HG02943 (cell line): Measurements from ENCODE around the gene CFHR2.
"Not testable (repeated sequence)": the region's sequence is repeated elsewhere in the genome, so short reads cannot be mapped to it uniquely, and the experiment has no call there.

Experiments
- ATAC-seq: cut with Tn5 transposase; IDR thresholded peaks from one replicate; pipeline ENCODE4 v1.9.1; 2021; ENCODE audit warnings: mild to moderate bottlenecking, low read depth, moderate library complexity; ENCODE audit not compliant: unreplicated experiment

The CFHR2 gene

GRCh38 chr1:196943568-196943967, at the start of gene CFHR2:
TSS of gene CFHR2 (plus strand) at chr1:196943738. CDS start at chr1:196943881, 143 bp downstream.
- ATAC-seq: not testable (repeated sequence)

- ATAC-seq: no peak
These were observed 47.2 kb upstream of the CFHR2 start for GRCh38 chr1:196896355-196896754.

- no peak for ATAC-seq
These were observed 46.2 kb upstream of the CFHR2 start for GRCh38 chr1:196897158-196897828.

GRCh38 chr1:196902344-196902743, 41.2 kb upstream of the CFHR2 start:
- ATAC-seq: no peak

DNA sequence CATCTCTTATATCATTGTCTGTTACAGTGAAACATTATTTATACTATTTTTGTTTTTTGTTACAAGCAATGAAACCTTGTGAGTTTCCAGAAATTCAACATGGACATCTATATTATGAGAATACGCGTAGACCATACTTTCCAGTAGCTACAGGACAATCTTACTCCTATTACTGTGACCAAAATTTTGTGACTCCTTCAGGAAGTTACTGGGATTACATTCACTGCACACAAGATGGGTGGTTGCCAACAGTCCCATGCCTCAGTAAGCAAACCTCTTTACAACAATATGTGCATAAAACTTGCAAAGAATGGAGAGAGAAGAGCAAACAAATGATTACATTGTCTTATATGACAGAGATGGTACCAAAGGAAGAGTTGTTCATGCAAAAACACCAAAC, 33.3 kb upstream of the CFHR2 start:
- ATAC-seq: no peak

DNA sequence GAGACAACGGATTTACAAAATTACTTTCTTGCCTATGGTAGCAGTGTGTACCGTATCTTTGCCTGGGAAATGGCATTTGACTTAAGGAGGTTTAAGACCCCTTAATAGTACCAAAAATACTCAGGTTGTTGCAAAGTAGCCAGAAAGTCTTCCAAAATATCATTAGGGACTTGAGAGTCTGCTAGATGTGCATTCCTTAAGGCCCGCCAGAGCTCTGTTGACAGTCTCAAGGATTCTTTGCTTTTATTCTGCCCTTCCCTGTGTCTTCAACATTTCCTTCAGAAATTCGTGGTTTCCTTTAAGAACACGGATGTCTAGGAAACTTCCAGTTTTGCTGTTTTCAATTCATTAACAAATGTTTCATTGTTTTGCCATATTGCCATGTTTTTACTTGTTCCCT, 31.3 kb upstream of the CFHR2 start:
- not testable (repeated sequence) for ATAC-seq

GRCh38 chr1:196926839-196927238, 16.7 kb upstream of the CFHR2 start:
- ATAC-seq: not testable (repeated sequence)

GRCh38 chr1:196932853-196933252, 10.7 kb upstream of the CFHR2 start:
- ATAC-seq: not testable (repeated sequence)

DNA sequence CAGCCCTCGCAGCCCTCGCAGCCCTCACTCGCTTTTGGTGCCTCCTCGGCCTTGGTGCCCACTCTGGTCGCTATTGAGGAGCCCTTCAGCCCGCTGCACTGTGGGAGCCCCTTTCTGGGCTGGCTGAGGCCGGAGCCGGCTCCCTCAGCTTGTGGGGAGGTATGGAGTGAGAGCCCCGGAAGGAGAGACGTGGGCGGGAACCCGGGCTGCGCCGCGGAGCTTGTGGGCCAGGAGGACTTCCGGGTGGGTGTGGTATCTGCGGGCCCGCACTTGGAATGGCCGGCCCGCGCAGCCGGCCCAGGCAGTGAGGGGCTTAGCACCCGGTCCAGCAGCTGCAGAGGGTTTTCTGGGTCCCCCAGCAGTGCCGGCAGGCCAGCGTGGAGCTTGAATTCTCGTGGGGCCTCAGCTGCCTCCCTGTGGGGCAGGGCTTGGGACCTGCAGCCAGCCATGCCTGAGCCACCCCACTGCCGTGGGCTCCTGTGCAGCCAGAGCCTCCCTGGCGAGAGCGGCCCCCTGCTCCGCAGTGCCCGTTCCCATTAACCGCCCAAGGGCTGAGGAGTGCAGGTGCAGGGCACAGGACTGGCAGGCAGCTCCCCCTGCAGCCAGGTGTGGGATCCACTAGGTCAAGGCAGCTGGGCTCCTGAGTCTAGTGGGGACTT, 9.9 kb upstream of the CFHR2 start:
- no peak for ATAC-seq

- ATAC-seq: not testable (repeated sequence)
These were observed 2.1 kb upstream of the CFHR2 start for GRCh38 chr1:196941474-196941873.

- ATAC-seq: peak; percentile 51
These were observed 8.3 kb downstream of the CFHR2 start for GRCh38 chr1:196951711-196952394.

DNA sequence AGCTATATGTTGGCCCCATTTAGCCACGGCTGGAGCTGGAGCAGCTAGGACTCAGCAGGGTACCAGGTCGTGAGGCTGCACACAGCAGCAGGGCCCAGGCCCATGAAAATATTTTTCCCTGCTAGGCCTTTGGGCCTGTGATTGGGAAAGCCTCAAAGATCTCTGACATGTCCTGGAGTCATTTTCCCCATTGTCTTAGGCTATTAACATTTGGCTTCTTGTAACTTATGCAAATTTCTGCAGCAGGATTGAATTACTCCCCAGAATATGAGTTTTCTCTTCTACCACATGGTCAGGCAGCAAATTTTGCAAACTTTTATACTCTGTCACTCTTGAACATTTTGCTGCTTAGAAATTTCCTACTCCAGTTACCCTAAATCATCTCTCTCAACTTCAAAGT, 11.2 kb downstream of the CFHR2 start:
- no peak for ATAC-seq

GRCh38 chr1:196955926-196956325, 12.4 kb downstream of the CFHR2 start:
- no peak for ATAC-seq

GRCh38 chr1:196960854-196961253, 17.3 kb downstream of the CFHR2 start:
- ATAC-seq: no peak

GRCh38 chr1:196970182-196970581, 26.6 kb downstream of the CFHR2 start:
- no peak for ATAC-seq

DNA sequence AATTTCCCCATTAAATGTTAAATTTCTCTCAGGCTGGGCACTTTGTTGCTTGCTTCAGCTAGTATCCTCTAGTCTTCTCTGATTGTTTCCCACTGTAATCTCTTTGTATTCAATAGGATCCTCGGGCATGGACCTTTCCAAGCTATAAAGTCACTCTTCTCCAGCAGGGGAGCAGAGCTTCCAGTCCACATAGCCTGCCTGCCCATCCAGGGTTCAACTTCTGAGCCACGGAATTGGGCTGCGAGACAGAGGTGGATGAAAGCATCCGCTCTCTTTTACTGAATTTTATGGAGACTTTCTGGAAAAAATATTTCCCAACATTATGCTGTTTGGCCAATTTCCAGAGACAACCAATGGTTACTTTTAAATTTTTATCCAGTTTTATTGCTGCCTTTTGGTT, 32.7 kb downstream of the CFHR2 start:
- no peak for ATAC-seq

- ATAC-seq: no peak
These were observed 33.7 kb downstream of the CFHR2 start, which contains the start of gene CFHR5 for GRCh38 chr1:196977278-196977677. TSS of gene CFHR5 (plus strand) at chr1:196977556. CDS start at chr1:196977665, 109 bp downstream.

GRCh38 chr1:196980859-196981258, 37.3 kb downstream of the CFHR2 start:
- no peak for ATAC-seq

- ATAC-seq: not testable (repeated sequence)
These were observed 38.7 kb downstream of the CFHR2 start for GRCh38 chr1:196982247-196982646.

GRCh38 chr1:196991919-196992651, 48.5 kb downstream of the CFHR2 start:
- ATAC-seq: not testable (repeated sequence)

DNA sequence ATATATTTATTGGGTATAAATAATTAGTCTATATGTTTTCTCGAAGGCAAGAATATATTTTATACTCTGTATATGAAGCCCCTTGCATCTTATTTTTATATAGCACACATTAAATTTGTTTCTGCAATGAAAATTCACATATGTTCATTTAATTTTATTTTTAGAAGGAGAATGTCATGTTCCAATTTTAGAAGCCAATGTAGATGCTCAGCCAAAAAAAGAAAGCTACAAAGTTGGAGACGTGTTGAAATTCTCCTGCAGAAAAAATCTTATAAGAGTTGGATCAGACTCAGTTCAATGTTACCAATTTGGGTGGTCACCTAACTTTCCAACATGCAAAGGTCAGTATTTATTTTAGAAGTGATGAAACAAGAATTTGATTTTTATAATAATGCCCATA, 50.4 kb downstream of the CFHR2 start:
- no peak for ATAC-seq
